CD4-positive, alpha-beta T cell treated with Interleukin-10 for 1 hour (primary cell): ENCODE measurements around the gene TIAM1.

ENCODE experiments used
- DNase-seq: peaks from one replicate; pipeline ENCODE4 v3.0.0-alpha.2; 2020

The TIAM1 gene

GRCh38 chr21:31159808-31160207 is 184.3 kb downstream of the TIAM1 start:
- no peak for DNase-seq

- DNase-seq: peak; percentile 46
Measured at GRCh38 chr21:31158789-31159581, 185.1 kb downstream of the TIAM1 start.

- DNase-seq: no peak
Measured at GRCh38 chr21:31157756-31158155, 186.3 kb downstream of the TIAM1 start.

- DNase-seq: no peak
Measured at GRCh38 chr21:31156662-31157061, 187.4 kb downstream of the TIAM1 start.

DNA sequence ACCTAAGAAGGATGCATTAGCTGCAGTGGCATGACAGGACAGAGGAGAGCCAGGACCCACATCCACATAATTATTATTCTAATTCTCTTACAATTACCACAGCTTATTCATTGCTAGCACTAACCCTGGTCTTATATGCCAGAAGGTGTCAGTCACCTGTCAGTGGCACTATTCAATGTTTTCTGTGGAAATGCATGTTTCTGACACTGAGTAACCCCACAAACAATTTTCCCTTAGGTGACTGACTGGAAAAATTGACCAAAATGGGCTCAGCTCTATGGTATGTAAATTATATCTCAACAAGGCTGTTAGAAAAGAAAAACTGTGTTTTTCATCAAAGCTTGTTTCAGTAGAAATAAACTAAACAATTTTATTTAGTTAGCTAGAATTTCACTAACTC is 187.9 kb downstream of the TIAM1 start:
- no peak for DNase-seq

GRCh38 chr21:31151156-31152045 is 192.7 kb downstream of the TIAM1 start:
- DNase-seq: no peak

- DNase-seq: no peak
Measured at GRCh38 chr21:31145274-31145673, 198.8 kb downstream of the TIAM1 start.

DNA sequence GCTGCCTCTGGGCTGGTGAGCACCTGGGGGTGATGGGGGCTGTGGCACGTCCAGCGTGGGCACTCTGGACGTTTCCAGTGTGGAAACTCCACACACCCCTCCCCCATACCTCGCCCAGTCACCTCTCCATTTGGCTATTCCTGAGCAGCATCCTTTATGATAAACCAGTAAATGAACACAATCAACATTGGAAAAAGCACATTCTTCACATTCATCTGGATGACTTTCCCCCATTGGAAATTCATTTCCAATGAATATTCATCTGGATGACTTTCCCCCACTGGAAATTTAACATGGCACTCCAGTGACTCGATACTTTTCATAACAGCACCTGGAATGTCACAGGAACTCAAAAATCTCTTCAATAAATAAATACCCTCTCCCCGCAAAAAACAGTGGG is 201.0 kb downstream of the TIAM1 start:
- no peak for DNase-seq

DNA sequence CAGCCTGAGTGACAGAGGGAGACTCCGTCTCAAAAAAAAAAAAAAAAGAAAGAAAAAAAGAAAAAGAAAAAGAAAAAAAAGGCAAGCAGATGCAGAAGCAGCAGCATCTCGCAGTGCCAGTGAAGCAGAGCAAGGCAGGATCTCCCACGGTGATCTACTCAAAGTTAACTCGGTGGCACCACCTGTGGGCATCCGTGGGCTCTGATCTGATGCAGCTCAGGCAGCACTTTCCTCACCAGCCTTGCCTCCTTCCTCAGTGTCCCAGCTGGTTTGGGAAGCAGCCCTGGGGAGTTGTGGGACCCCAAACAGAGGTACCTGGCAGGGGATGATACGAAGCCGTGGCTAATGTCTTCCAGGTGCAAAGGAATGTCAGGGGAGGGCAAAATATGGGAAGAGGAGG is 201.5 kb downstream of the TIAM1 start:
- no peak for DNase-seq

- DNase-seq: no peak
Measured at GRCh38 chr21:31141389-31142000, 202.6 kb downstream of the TIAM1 start.

- DNase-seq: no peak
Measured at GRCh38 chr21:31140676-31141075, 203.4 kb downstream of the TIAM1 start.

GRCh38 chr21:31140025-31140424 is 204.0 kb downstream of the TIAM1 start:
- no peak for DNase-seq

DNA sequence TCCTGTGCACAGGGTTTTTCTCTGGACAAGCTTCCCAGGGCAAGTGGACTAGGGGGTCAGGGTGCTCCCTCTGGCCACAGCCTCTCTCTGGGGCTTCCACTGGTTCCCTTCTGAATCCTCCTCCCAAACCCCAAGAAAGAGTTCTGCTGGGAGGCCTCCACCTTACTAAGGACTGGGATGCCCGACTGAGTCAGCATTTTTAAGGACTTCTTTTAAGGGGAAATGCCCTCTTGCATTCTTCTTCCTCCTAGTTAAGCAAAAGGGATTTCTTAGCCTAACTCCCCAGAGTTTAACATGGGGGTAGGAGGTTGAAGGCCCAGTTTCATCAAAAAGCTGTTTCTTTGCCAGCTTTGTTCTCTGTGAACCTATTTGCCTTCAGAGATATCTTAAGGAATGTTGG is 206.1 kb downstream of the TIAM1 start:
- DNase-seq: no peak

- no peak for DNase-seq
Measured at GRCh38 chr21:31136891-31137290, 207.2 kb downstream of the TIAM1 start.

GRCh38 chr21:31135531-31136184 is 208.4 kb downstream of the TIAM1 start:
- DNase-seq: no peak

- DNase-seq: no peak
Measured at GRCh38 chr21:31133243-31133830, 210.7 kb downstream of the TIAM1 start.

- peak; percentile 81 for DNase-seq
Measured at GRCh38 chr21:31132574-31133242, 211.4 kb downstream of the TIAM1 start.

GRCh38 chr21:31130821-31131220 is 213.2 kb downstream of the TIAM1 start:
- DNase-seq: no peak

- DNase-seq: no peak
Measured at GRCh38 chr21:31128234-31128633, 215.8 kb downstream of the TIAM1 start.

GRCh38 chr21:31124010-31124409 is 220.1 kb downstream of the TIAM1 start:
- no peak for DNase-seq

GRCh38 chr21:31119199-31119598 is 224.9 kb downstream of the TIAM1 start:
- DNase-seq: no peak
